GM20000 (cell line): ENCODE results near the gene MAD2L1BP.
"Not testable (repeated sequence)": the region's sequence is repeated elsewhere in the genome, so short reads cannot be mapped to it uniquely, and the experiment has no call there.

Experiments
- DNase-seq: peaks from one replicate; pipeline ENCODE4 v3.0.0; 2012; ENCODE audit warnings: low spot score
- CTCF ChIP-seq: IDR thresholded peaks from 2 replicates; pipeline ENCODE4 v1.5.1; 2012; ENCODE audit warnings: mild to moderate bottlenecking, control low read depth; ENCODE audit errors: extremely low read depth, missing control alignments

Gene MAD2L1BP

GRCh38 chr6:43636308-43636659, 644 bp downstream of the MAD2L1BP start:
- TF ChIP-seq CTCF = no peak
- no peak for DNase-seq

DNA sequence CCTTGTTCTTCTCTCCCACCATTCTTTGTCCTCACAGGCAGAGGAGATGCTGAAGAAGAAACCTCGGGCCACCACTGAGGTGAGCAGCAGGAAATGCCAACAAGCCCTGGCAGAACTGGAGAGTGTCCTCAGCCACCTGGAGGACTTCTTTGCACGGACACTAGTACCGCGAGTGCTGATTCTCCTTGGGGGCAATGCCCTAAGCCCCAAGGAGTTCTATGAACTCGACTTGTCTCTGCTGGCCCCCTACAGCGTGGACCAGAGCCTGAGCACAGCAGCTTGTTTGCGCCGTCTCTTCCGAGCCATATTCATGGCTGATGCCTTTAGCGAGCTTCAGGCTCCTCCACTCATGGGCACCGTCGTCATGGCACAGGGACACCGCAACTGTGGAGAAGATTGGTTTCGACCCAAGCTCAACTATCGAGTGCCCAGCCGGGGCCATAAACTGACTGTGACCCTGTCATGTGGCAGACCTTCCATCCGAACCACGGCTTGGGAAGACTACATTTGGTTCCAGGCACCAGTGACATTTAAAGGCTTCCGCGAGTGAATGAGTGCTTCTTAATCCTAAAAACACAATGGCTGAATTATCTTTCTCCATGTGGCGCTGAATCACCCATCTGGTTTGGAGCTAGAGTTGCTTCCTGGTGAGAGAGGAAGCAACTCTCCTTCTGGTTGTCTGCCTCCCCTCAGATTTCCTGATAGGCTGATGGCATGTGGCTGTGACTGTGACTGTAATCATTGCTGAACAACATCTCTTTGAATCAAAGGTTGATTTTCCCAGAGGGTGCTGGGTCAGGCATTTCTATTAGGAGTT, 4.6 kb downstream of the MAD2L1BP start:
- no peak for TF ChIP-seq CTCF
- no peak for DNase-seq

- peak; percentile 72 for DNase-seq
- TF ChIP-seq CTCF = no peak
These were observed 9.4 kb downstream of the MAD2L1BP start, which contains the start of gene RSPH9 for GRCh38 chr6:43644940-43645612. TSS of gene RSPH9 (plus strand) at chr6:43645036. CDS start at chr6:43645099, 63 bp downstream.

- DNase-seq = no peak
- no peak for TF ChIP-seq CTCF
These were observed 9.9 kb downstream of the MAD2L1BP start for GRCh38 chr6:43645613-43645964.

- DNase-seq = no peak
- TF ChIP-seq CTCF = no peak
These were observed 12.0 kb downstream of the MAD2L1BP start for GRCh38 chr6:43647613-43648012.

DNA sequence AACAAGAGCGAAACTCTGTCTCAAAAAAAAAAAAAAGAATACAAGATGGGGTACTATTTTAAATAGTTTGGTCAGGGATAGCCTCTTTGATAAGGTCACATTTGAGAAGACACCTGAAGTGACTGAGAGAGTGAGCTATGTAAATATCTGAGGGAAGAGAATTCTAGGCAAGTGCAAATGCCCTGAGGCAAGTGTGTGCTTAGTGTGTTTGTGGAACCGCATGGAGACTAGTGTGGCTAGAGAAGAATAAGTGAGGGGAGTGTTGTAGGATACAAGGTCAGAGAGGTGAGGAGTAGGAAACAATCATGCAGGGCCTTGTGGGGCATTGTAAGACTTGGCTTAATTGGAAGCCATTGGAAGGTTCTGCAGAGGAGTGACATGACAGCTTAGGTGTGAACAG, 12.6 kb downstream of the MAD2L1BP start:
- no peak for TF ChIP-seq CTCF
- DNase-seq = no peak

DNA sequence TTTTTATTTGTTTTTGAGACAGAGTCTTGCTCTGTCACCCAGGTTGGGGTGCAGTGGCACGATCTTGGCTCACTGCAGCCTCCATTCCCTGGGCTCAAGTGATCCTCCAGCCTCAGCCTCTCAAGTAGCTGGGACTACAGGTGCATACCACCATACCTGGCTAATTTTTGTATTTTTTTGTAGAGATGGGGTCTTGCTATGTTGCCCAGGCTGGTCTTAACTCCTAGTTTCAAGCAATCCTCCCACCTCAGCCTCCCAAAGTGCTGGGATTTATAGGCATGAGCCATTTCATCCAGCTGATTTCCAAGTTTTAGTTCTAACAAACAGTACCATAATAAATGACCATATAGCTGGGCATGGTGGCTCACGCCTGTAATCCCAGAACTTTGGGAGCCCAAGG, 17.2 kb downstream of the MAD2L1BP start:
- DNase-seq = not testable (repeated sequence)

DNA sequence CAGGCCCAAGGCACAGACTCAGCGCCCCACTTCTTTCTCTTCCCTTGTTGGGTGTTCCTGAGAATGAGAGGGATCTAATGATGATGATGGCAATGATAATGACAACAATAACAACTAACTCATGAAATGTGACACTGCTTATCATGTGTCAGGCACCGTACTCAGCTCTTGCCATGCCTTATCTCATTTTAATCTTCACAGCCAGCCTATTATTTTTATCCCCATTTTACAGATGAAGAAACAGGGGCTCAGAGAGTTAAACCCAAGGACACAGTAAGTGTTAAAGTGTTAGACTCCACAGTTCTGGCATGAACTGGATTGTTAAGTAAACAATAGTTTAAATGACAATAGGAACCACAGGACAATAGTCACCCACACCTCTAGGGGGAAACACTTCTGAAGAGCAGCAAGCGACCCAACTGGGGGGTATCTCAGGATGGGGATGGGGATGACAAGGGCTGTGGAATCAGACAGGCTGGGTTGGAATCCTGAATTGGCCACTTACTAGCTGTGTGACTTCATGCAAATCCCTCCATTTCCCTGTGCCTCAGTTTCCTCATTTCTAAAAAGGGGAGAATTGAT, 21.7 kb downstream of the MAD2L1BP start:
- TF ChIP-seq CTCF = no peak
- no peak for DNase-seq
